Measurements from ENCODE around the gene SPP1. TPM values are rescaled to one million over a fixed set of nuclear protein-coding genes. Genes with fewer than 3 reads are reported as not detected.

Gene SPP1
- total RNA-seq, 4 donors from 2014 or later: 1.4 to 13.6 (median 6.0) TPM; not detected in 1

GRCh38 chr4:88005946-88006345 lies 30.4 kb downstream of the SPP1 start:
- no peak for TF ChIP-seq POLR2A (IDR thresholded peaks at IDR 0.05)
- TF ChIP-seq, protein P1, sequence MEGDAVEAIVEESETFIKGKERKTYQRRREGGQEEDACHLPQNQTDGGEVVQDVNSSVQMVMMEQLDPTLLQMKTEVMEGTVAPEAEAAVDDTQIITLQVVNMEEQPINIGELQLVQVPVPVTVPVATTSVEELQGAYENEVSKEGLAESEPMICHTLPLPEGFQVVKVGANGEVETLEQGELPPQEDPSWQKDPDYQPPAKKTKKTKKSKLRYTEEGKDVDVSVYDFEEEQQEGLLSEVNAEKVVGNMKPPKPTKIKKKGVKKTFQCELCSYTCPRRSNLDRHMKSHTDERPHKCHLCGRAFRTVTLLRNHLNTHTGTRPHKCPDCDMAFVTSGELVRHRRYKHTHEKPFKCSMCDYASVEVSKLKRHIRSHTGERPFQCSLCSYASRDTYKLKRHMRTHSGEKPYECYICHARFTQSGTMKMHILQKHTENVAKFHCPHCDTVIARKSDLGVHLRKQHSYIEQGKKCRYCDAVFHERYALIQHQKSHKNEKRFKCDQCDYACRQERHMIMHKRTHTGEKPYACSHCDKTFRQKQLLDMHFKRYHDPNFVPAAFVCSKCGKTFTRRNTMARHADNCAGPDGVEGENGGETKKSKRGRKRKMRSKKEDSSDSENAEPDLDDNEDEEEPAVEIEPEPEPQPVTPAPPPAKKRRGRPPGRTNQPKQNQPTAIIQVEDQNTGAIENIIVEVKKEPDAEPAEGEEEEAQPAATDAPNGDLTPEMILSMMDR (IDR thresholded peaks at IDR 0.05 in 4 of 5, conservative IDR thresholded peaks at IDR 0.05 in 1 of 5): no peak
- ATAC-seq: no peak

GRCh38 chr4:88006956-88007303 lies 31.4 kb downstream of the SPP1 start:
- no peaks in the 10 kb centered on the region for H3K9me3 ChIP-seq
- no peaks in the 10 kb centered on the region for H3K27me3 ChIP-seq
- in situ Hi-C loops (cut with MboI; ENCODE audit: low sequenced_read_pairs in 4 of 4): loop anchor here in 1 of 4 donors (25.0 kb wide), 1 partner anchor 470 kb away; the partner anchor contains the start of gene SPARCL1
- peak overlapping the region; percentile 63 to 74 (median 68) for H3K27ac ChIP-seq
- peaks cover 20 to 21% of the 10 kb centered on the region in 2 donors for H3K4me1 ChIP-seq
- DNase-seq: no peak
- no peak for TF ChIP-seq POLR2A (IDR thresholded peaks at IDR 0.05)
- TF ChIP-seq, protein P1 (IDR thresholded peaks at IDR 0.05 in 4 of 5, conservative IDR thresholded peaks at IDR 0.05 in 1 of 5): no peak
- intact Hi-C loops (cut with DNase I; ENCODE audit: low total_unique reads): no loop called here
- peak overlapping the region; percentile 54 to 74 (median 70) for H3K4me3 ChIP-seq
- peak in 1 of 2 donors; percentile 6 for ATAC-seq
- H3K36me3 ChIP-seq: no peaks in the 10 kb centered on the region

More at GRCh38 chr4:88005946-88006345, 30.4 kb downstream of the SPP1 start:
- H3K4me3 ChIP-seq: no peak overlapping the region
- in situ Hi-C loops (cut with MboI; ENCODE audit: low sequenced_read_pairs in 4 of 4) (loop anchor here in 1 of 4 donors (25.0 kb wide), 1 partner anchor 469 kb away; the partner anchor contains the start of gene SPARCL1), intact Hi-C loops (cut with DNase I; ENCODE audit: low total_unique reads) (no loop called here)
- no peak for DNase-seq
- H3K27me3 ChIP-seq: no peaks in the 10 kb centered on the region
- no peaks in the 10 kb centered on the region for H3K9me3 ChIP-seq
- peaks cover 20 to 21% of the 10 kb centered on the region in 2 donors for H3K4me1 ChIP-seq
- H3K27ac ChIP-seq: no peak overlapping the region
- H3K36me3 ChIP-seq: no peaks in the 10 kb centered on the region

GRCh38 chr4:88007304-88008121 lies 32.0 kb downstream of the SPP1 start, which contains the start of gene PKD2:
Gene PKD2 (plus strand): TSS chr4:88007635. CDS start chr4:88007734, 99 bp downstream.
- TF ChIP-seq POLR2A (IDR thresholded peaks at IDR 0.05): peak; percentile 68 to 72
- TF ChIP-seq, protein P1 (IDR thresholded peaks at IDR 0.05 in 4 of 5, conservative IDR thresholded peaks at IDR 0.05 in 1 of 5): no peak
- Histone ChIP-seq H3K27ac (peak within 1 kb of the TSS; percentile 63 to 75 (median 73)), H3K27me3 (no peaks in the 10 kb centered on the region), H3K9me3 (no peaks in the 10 kb centered on the region), H3K4me1 (peaks cover 20 to 21% of the 10 kb centered on the region in 2 donors), H3K36me3 (no peaks in the 10 kb centered on the region), H3K4me3 (peak within 1 kb of the TSS; percentile 68 to 79 (median 74))
- in situ Hi-C loops (cut with MboI; ENCODE audit: low sequenced_read_pairs in 4 of 4) (loop anchor here in 1 of 4 donors (25.0 kb wide), 1 partner anchor 470 kb away; the partner anchor contains the start of gene SPARCL1), intact Hi-C loops (cut with DNase I; ENCODE audit: low total_unique reads) (no loop called here)
- ATAC-seq: peak; percentile 76 to 78
- DNase-seq: peak; percentile 53

GRCh38 chr4:88008122-88008742 lies 32.7 kb downstream of the SPP1 start:
- H3K4me3 ChIP-seq: peak overlapping the region; percentile 68 to 79 (median 74)
- in situ Hi-C loops (cut with MboI; ENCODE audit: low sequenced_read_pairs in 4 of 4): loop anchor here in 1 of 4 donors (25.0 kb wide), 1 partner anchor 471 kb away; the partner anchor contains the start of gene SPARCL1
- H3K27ac ChIP-seq: peak overlapping the region; percentile 62 to 75 (median 72)
- no peaks in the 10 kb centered on the region for H3K36me3 ChIP-seq
- DNase-seq (no peak), ATAC-seq (peak; percentile 26 to 49)
- peaks cover 20 to 22% of the 10 kb centered on the region in 2 donors for H3K4me1 ChIP-seq
- H3K27me3 ChIP-seq: no peaks in the 10 kb centered on the region
- H3K9me3 ChIP-seq: no peaks in the 10 kb centered on the region
- intact Hi-C loops (cut with DNase I; ENCODE audit: low total_unique reads): no loop called here
- TF ChIP-seq, protein P1 (IDR thresholded peaks at IDR 0.05 in 4 of 5, conservative IDR thresholded peaks at IDR 0.05 in 1 of 5): no peak
- TF ChIP-seq POLR2A (IDR thresholded peaks at IDR 0.05): no peak

Data from gastrocnemius medialis (tissue), 4 donors.